ENCODE results near the gene HVCN1. TPM values are rescaled to one million over a fixed set of nuclear protein-coding genes. Genes with fewer than 3 reads are reported as not detected.
A peak's percentile ranks its signal among the peaks of the same experiment; 100 is the strongest.

Gene HVCN1
- total and polyA plus RNA-seq, 10 donors: 46.9 to 114 (median 69.0) TPM

DNA sequence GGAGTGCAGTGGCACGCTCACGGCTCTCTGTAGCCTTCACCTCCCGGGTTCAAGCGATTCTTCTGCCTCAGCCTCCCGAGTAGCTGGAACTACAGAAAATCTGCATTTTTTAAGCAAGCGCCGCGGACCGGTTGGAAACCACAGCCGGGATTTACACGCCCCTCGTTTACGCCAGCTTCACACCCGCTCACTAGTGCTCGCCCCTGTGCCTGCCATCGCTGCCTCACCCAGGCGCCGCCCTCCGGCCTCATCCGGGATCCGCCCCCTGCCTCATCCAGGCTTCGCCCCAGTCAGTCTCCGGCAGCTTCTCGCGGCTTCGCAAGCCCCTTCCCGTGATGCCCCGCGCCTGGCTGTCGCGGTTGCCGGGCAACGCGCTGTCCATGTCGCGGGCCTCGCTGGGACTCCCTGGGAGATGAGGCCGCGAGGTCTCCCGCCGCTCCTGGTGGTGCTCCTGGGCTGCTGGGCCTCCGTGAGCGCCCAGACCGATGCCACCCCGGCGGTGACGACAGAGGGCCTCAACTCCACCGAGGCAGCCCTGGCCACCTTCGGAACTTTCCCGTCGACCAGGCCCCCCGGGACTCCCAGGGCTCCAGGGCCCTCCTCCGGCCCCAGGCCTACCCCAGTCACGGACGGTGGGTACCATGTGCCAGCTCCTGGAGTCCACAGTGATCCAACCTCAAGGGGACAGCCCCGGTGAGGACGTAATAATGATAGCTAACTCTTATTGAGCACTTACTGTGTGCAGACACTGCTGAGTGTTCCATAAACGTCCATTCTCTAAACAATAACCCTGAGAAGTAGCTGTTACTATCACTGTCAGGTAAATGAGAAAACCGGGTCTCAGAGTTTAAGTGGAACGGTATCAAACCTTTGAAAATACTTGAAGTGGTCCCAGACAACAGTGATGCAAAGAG is 74.9 kb downstream of the HVCN1 start, which contains the start of gene TCTN1:
TCTN1 (plus strand) TSS at position 359 of the 914 bp plus-strand sequence; CDS start at position 413, 54 bp downstream.
- WGBS, 5 donors: 3 to 11% (median 4%) methylated on average over 24 to 60 of the region's 60 CpGs
- TF ChIP-seq POLR2AphosphoS5 (IDR thresholded peaks at IDR 0.05) (peak; percentile 90 to 93 (median 91)), POLR2A (IDR thresholded peaks at IDR 0.05) (peak in 1 of 3 donors; percentile 28)
- TF ChIP-seq, protein P1, sequence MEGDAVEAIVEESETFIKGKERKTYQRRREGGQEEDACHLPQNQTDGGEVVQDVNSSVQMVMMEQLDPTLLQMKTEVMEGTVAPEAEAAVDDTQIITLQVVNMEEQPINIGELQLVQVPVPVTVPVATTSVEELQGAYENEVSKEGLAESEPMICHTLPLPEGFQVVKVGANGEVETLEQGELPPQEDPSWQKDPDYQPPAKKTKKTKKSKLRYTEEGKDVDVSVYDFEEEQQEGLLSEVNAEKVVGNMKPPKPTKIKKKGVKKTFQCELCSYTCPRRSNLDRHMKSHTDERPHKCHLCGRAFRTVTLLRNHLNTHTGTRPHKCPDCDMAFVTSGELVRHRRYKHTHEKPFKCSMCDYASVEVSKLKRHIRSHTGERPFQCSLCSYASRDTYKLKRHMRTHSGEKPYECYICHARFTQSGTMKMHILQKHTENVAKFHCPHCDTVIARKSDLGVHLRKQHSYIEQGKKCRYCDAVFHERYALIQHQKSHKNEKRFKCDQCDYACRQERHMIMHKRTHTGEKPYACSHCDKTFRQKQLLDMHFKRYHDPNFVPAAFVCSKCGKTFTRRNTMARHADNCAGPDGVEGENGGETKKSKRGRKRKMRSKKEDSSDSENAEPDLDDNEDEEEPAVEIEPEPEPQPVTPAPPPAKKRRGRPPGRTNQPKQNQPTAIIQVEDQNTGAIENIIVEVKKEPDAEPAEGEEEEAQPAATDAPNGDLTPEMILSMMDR (IDR thresholded peaks at IDR 0.05 in 8 of 11, conservative IDR thresholded peaks at IDR 0.05 in 3 of 11): peak in 5 of 11 experiments; percentile 4 to 54 (median 44)
- Histone ChIP-seq H3K4me3 (peak within 1 kb of the TSS; percentile 70 to 93 (median 80)), H3K27ac (peak within 1 kb of the TSS; percentile 37 to 89 (median 85)), H3K36me3 (peaks cover 0 to 4% (median 0%) of the 10 kb centered on the region in 6 donors), H3K4me1 (peaks cover 10 to 60% (median 19%) of the 10 kb centered on the region in 6 donors), H3K27me3 (replicated peaks in 1 of 7) (no peaks in the 10 kb centered on the region), H3K9me3 (no peaks in the 10 kb centered on the region)
- intact Hi-C loops (cut with DNase I; ENCODE audit: low total_unique reads): loop anchor here (10.0 kb wide), 1 partner anchor 81 kb away; no protein-coding TSS in a partner anchor
- peak; percentile 100 for DNase-seq

DNA sequence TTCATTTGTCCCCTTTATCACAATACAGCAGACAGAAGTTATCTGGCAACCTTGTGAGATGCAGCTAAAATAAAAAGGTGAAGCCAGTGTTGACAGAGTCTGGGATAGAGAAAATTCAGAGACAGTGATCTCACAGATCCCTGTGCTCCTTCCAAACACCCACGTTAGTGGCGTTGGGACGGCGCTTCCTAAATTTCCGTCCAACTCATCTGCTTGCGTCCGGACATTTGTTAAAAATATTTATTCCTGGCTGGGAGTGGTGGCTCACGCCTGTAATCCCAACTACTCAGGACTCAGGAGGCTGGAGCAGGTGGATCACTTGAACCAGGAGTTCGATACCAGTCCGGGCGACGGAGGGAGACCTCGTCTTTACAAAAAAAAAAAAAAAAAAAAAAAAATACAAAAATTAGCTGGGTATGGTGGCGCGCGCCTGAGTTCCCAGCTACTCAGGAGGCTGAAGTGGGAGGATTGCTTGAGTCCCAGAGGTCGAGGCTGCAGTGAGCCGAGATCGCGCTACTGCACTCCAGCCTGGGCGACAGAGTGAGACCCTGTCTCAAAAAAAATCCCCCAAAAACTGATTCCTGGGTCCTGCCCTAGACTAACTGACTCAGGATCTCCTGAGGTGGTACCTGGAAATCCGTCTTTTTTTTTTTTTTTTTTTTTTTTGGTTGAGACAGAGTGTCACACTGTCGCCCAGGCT is 75.7 kb downstream of the HVCN1 start:
- WGBS, 5 donors: 77 to 83% (median 80%) methylated on average over 20 to 23 of the region's 23 CpGs
- H3K4me1 ChIP-seq: peaks cover 10 to 62% (median 19%) of the 10 kb centered on the region in 6 donors
- DNase-seq: no peak
- peak overlapping the region; percentile 37 to 89 (median 85) for H3K27ac ChIP-seq
- peak overlapping the region; percentile 70 to 93 (median 80) for H3K4me3 ChIP-seq
- intact Hi-C loops (cut with DNase I; ENCODE audit: low total_unique reads): loop anchor here (10.0 kb wide), 1 partner anchor 82 kb away; no protein-coding TSS in a partner anchor
- H3K9me3 ChIP-seq: no peaks in the 10 kb centered on the region
- TF ChIP-seq POLR2A (IDR thresholded peaks at IDR 0.05) (no peak), POLR2AphosphoS5 (IDR thresholded peaks at IDR 0.05) (no peak)
- TF ChIP-seq, protein P1 (IDR thresholded peaks at IDR 0.05 in 8 of 11, conservative IDR thresholded peaks at IDR 0.05 in 3 of 11): no peak
- H3K36me3 ChIP-seq: peaks cover 0 to 4% (median 0%) of the 10 kb centered on the region in 6 donors
- H3K27me3 ChIP-seq (replicated peaks in 1 of 7): no peaks in the 10 kb centered on the region

DNA sequence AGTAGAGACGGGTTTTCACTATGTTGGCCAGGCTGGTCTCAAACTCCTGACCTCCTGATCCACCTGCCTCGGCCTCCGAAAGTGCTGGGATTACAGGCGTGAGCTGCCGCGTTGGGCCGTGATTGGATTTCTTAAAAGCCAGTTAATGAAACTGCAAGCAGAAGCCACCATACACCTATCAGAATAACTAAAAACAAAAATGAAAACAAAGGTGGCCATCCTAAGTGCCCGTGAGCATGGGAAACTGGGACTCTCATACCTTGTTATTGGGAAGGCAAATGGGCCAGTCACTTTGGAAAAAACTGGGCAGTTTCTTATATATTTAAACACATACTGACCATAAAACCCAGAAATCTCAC is 82.7 kb downstream of the HVCN1 start:
- intact Hi-C loops (cut with DNase I; ENCODE audit: low total_unique reads): no loop called here
- Histone ChIP-seq H3K36me3 (no peaks in the 10 kb centered on the region), H3K4me3 (peak overlapping the region in 5 of 8 donors; percentile 17 to 63 (median 25)), H3K4me1 (peaks cover 0 to 72% (median 19%) of the 10 kb centered on the region in 6 donors), H3K27me3 (replicated peaks in 1 of 7) (no peaks in the 10 kb centered on the region), H3K27ac (peak overlapping the region; percentile 72 to 94 (median 92)), H3K9me3 (no peaks in the 10 kb centered on the region)
- WGBS, 5 donors: 65 to 76% (median 68%) methylated on average over 8 of the region's 8 CpGs
- TF ChIP-seq, protein P1 (IDR thresholded peaks at IDR 0.05 in 8 of 11, conservative IDR thresholded peaks at IDR 0.05 in 3 of 11): no peak
- no peak for TF ChIP-seq POLR2A (IDR thresholded peaks at IDR 0.05)
- no peak for TF ChIP-seq POLR2AphosphoS5 (IDR thresholded peaks at IDR 0.05)
- no peak for DNase-seq
